ENCODE results near the gene POLE. TPM values are rescaled to one million over a fixed set of nuclear protein-coding genes. Genes with fewer than 3 reads are reported as not detected.

Gene POLE
- total and polyA plus RNA-seq, 4 donors = 7.6 to 39.2 (median 19.7) TPM

DNA sequence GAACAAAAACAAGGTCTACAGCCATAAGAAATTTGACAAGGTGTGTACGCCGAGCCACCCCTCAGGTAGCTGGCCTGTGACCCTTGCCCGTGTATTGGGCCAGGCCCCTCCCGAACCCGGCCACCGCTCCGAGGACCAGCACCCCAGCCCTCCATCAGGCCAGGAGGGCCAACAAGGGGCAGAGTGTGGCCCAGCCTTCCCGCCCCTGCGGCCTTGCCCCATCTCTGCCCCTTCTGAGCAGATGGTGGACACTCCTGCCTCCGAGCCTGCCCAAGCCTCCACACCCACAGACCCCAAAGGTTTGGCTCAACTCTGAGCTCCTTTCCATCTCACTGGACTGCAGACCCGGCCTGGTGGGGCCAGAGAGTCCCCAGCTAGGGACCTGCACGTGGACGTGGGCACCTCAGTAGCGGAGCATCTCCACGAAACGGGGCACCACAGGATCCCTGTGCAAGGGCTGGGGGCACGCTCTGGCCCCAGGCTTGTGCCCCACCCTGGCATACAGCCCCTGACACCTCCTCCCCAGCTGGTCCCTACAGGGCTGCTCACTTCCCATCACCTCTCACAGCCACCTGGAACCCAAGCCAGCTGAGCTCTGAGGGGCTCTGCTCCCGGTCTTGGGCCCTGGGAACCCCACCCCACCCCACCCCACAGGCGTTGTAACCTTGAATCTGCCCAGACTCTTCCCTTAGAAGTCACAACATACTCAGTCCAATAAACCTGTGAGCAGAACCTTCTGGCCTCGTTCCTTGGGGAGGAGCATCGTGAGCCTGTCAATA is 65.3 kb downstream of the POLE start:
- peaks cover 0 to 6% (median 0%) of the 10 kb centered on the region in 4 donors for H3K27me3 ChIP-seq (ENCODE audit: control insufficient read depth in 4 of 4, insufficient read depth in 4 of 4, low read length in 3 of 4)
- TF ChIP-seq, protein P1, sequence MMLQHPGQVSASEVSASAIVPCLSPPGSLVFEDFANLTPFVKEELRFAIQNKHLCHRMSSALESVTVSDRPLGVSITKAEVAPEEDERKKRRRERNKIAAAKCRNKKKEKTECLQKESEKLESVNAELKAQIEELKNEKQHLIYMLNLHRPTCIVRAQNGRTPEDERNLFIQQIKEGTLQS (IDR thresholded peaks at IDR 0.05) = no peak
- TF ChIP-seq RXRA (IDR thresholded peaks at IDR 0.05) (no peak), FOXA2 (IDR thresholded peaks at IDR 0.05) (no peak), EGR1 (IDR thresholded peaks at IDR 0.05; ENCODE audit: low read depth in 2 of 2) (no peak), SP1 (IDR thresholded peaks at IDR 0.05) (no peak)
- TF ChIP-seq, protein P2, sequence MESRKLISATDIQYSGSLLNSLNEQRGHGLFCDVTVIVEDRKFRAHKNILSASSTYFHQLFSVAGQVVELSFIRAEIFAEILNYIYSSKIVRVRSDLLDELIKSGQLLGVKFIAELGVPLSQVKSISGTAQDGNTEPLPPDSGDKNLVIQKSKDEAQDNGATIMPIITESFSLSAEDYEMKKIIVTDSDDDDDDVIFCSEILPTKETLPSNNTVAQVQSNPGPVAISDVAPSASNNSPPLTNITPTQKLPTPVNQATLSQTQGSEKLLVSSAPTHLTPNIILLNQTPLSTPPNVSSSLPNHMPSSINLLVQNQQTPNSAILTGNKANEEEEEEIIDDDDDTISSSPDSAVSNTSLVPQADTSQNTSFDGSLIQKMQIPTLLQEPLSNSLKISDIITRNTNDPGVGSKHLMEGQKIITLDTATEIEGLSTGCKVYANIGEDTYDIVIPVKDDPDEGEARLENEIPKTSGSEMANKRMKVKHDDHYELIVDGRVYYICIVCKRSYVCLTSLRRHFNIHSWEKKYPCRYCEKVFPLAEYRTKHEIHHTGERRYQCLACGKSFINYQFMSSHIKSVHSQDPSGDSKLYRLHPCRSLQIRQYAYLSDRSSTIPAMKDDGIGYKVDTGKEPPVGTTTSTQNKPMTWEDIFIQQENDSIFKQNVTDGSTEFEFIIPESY (IDR thresholded peaks at IDR 0.05) = no peak
- H3K4me1 ChIP-seq (ENCODE audit: control insufficient read depth in 4 of 4, insufficient read depth in 4 of 4, low read length in 3 of 4) = peaks cover 0 to 7% (median 5%) of the 10 kb centered on the region in 4 donors
- H3K36me3 ChIP-seq (ENCODE audit: control insufficient read depth in 4 of 4, insufficient read depth in 3 of 4, low read depth in 1 of 4, low read length in 3 of 4) = peaks cover 0 to 24% (median 14%) of the 10 kb centered on the region in 4 donors
- H3K9me3 ChIP-seq (ENCODE audit: control insufficient read depth in 4 of 4, low read length in 3 of 4) = peaks cover 0 to 3% (median 0%) of the 10 kb centered on the region in 4 donors
- H3K4me3 ChIP-seq (ENCODE audit: low read depth in 1 of 3, low read length in 3 of 3) = no peak overlapping the region
- no peak overlapping the region for H3K27ac ChIP-seq (ENCODE audit: low read depth in 1 of 2, low read length in 2 of 2)
- H3K9ac ChIP-seq (ENCODE audit: low read depth in 1 of 2, low read length in 2 of 2) = no peak overlapping the region
- DNase-seq (ENCODE audit: low spot score) = no peak
- 73% methylated on average over 21 of the region's 21 CpGs for WGBS

DNA sequence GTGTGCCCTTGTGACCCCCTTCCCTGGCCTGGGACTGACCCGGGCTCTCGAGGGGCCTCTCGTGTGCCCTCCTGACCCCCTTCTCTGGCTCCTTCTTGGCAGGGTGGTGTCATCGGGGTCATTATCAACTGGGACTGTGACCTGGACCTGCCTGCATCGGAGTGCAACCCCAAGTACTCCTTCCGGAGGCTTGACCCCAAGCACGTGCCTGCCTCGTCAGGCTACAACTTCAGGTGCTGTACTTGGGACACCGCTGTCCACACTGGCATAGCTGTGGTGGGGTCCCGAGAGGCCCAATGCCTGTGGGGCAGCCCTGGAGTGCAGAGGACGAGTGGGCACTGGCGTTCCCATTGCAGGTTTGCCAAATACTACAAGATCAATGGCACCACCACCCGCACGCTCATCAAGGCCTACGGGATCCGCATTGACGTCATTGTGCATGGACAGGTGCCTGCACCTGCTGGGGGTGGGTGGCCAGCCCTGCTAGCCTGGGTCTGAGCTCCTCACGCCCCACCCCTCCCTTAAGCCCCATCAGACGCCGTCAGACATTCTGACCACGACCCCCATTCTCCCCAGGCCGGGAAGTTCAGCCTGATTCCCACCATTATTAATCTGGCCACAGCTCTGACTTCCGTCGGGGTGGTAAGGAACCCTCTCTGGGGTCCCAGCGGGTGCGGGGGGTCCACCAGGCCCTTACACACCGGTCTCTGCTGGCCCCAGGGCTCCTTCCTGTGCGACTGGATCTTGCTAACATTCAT is 66.1 kb downstream of the POLE start:
- WGBS = 70% methylated on average over 28 of the region's 28 CpGs
- Histone ChIP-seq H3K9ac (ENCODE audit: low read depth in 1 of 2, low read length in 2 of 2) (no peak overlapping the region), H3K36me3 (ENCODE audit: control insufficient read depth in 4 of 4, insufficient read depth in 3 of 4, low read depth in 1 of 4, low read length in 3 of 4) (peaks cover 0 to 23% (median 11%) of the 10 kb centered on the region in 4 donors), H3K27ac (ENCODE audit: low read depth in 1 of 2, low read length in 2 of 2) (no peak overlapping the region), H3K27me3 (ENCODE audit: control insufficient read depth in 4 of 4, insufficient read depth in 4 of 4, low read length in 3 of 4) (peaks cover 0 to 6% (median 0%) of the 10 kb centered on the region in 4 donors), H3K4me3 (ENCODE audit: low read depth in 1 of 3, low read length in 3 of 3) (no peak overlapping the region), H3K4me1 (ENCODE audit: control insufficient read depth in 4 of 4, insufficient read depth in 4 of 4, low read length in 3 of 4) (peaks cover 0 to 7% (median 5%) of the 10 kb centered on the region in 4 donors), H3K9me3 (ENCODE audit: control insufficient read depth in 4 of 4, low read length in 3 of 4) (peaks cover 0 to 3% (median 0%) of the 10 kb centered on the region in 4 donors)
- TF ChIP-seq, protein P3, sequence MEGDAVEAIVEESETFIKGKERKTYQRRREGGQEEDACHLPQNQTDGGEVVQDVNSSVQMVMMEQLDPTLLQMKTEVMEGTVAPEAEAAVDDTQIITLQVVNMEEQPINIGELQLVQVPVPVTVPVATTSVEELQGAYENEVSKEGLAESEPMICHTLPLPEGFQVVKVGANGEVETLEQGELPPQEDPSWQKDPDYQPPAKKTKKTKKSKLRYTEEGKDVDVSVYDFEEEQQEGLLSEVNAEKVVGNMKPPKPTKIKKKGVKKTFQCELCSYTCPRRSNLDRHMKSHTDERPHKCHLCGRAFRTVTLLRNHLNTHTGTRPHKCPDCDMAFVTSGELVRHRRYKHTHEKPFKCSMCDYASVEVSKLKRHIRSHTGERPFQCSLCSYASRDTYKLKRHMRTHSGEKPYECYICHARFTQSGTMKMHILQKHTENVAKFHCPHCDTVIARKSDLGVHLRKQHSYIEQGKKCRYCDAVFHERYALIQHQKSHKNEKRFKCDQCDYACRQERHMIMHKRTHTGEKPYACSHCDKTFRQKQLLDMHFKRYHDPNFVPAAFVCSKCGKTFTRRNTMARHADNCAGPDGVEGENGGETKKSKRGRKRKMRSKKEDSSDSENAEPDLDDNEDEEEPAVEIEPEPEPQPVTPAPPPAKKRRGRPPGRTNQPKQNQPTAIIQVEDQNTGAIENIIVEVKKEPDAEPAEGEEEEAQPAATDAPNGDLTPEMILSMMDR (IDR thresholded peaks at IDR 0.05; ENCODE audit: low read depth, low read length, missing input control) = no peak
- TF ChIP-seq RXRA (IDR thresholded peaks at IDR 0.05) = no peak
- no peak for TF ChIP-seq JUND (IDR thresholded peaks at IDR 0.05)
- no peak for DNase-seq (ENCODE audit: low spot score)

DNA sequence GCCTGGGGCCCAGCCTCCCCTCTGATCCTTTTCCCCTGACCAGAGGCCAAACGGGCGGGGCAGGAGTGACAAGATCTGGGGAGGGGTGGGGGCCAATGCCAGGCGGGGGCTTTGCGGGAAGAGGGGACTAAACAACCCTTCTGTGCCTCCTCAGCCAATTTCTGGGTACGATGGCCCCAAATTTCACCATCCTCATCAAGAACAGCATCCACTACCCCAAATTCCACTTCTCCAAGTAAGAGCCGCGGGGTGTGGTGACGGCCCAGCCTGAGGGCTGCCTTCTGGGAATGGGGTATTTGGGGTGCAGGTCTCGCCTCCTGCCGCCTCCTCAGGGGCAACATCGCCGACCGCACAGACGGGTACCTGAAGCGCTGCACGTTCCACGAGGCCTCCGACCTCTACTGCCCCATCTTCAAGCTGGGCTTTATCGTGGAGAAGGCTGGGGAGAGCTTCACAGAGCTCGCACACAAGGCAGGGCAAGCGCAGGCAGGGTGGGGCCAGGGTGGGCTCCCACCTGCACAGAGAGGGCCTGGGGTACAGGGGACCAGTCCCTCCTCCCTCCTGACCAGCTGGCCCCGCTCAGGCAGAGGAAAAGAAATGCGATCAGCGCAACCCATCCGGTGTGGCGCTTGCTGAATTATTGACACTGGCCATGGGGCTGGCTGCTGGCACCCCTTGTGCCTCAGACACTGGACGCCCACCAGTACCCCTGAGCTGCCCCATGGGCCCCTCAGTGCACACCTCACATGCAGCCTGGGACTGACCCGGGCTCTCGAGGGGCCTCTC is 66.8 kb downstream of the POLE start:
- Histone ChIP-seq H3K36me3 (ENCODE audit: control insufficient read depth in 4 of 4, insufficient read depth in 3 of 4, low read depth in 1 of 4, low read length in 3 of 4) (peaks cover 0 to 15% (median 6%) of the 10 kb centered on the region in 4 donors), H3K4me3 (ENCODE audit: low read depth in 1 of 3, low read length in 3 of 3) (no peak overlapping the region), H3K27me3 (ENCODE audit: control insufficient read depth in 4 of 4, insufficient read depth in 4 of 4, low read length in 3 of 4) (peaks cover 0 to 6% (median 0%) of the 10 kb centered on the region in 4 donors), H3K9ac (ENCODE audit: low read depth in 1 of 2, low read length in 2 of 2) (no peak overlapping the region), H3K4me1 (ENCODE audit: control insufficient read depth in 4 of 4, insufficient read depth in 4 of 4, low read length in 3 of 4) (peaks cover 0 to 7% (median 5%) of the 10 kb centered on the region in 4 donors), H3K27ac (ENCODE audit: low read depth in 1 of 2, low read length in 2 of 2) (no peak overlapping the region), H3K9me3 (ENCODE audit: control insufficient read depth in 4 of 4, low read length in 3 of 4) (peaks cover 0 to 5% (median 1%) of the 10 kb centered on the region in 4 donors)
- no peak for DNase-seq (ENCODE audit: low spot score)
- WGBS = 60% methylated on average over 29 of the region's 29 CpGs
- TF ChIP-seq, protein P4, sequence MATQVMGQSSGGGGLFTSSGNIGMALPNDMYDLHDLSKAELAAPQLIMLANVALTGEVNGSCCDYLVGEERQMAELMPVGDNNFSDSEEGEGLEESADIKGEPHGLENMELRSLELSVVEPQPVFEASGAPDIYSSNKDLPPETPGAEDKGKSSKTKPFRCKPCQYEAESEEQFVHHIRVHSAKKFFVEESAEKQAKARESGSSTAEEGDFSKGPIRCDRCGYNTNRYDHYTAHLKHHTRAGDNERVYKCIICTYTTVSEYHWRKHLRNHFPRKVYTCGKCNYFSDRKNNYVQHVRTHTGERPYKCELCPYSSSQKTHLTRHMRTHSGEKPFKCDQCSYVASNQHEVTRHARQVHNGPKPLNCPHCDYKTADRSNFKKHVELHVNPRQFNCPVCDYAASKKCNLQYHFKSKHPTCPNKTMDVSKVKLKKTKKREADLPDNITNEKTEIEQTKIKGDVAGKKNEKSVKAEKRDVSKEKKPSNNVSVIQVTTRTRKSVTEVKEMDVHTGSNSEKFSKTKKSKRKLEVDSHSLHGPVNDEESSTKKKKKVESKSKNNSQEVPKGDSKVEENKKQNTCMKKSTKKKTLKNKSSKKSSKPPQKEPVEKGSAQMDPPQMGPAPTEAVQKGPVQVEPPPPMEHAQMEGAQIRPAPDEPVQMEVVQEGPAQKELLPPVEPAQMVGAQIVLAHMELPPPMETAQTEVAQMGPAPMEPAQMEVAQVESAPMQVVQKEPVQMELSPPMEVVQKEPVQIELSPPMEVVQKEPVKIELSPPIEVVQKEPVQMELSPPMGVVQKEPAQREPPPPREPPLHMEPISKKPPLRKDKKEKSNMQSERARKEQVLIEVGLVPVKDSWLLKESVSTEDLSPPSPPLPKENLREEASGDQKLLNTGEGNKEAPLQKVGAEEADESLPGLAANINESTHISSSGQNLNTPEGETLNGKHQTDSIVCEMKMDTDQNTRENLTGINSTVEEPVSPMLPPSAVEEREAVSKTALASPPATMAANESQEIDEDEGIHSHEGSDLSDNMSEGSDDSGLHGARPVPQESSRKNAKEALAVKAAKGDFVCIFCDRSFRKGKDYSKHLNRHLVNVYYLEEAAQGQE (IDR thresholded peaks at IDR 0.05) = no peak
- TF ChIP-seq, protein P5, sequence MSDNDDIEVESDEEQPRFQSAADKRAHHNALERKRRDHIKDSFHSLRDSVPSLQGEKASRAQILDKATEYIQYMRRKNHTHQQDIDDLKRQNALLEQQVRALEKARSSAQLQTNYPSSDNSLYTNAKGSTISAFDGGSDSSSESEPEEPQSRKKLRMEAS (IDR thresholded peaks at IDR 0.05) = no peak
- TF ChIP-seq TAF1 (conservative IDR thresholded peaks at IDR 0.05) (no peak), HNF4A (conservative IDR thresholded peaks at IDR 0.05) (no peak), YY1 (IDR thresholded peaks at IDR 0.05) (no peak)
- TF ChIP-seq, protein P2 (IDR thresholded peaks at IDR 0.05) = no peak
